ENCODE measurements around the gene PRKG1. TPM values are rescaled to one million over a fixed set of nuclear protein-coding genes. Genes with fewer than 3 reads are reported as not detected.
"Not testable (repeated sequence)": the region's sequence is repeated elsewhere in the genome, so short reads cannot be mapped to it uniquely, and the experiment has no call there.

PRKG1 gene
- total and polyA plus RNA-seq, 4 donors: 6.8 to 38.1 (median 15.4) TPM

GRCh38 chr10:52172581-52172980, 1098.3 kb downstream of the PRKG1 start:
- peak in 1 of 6 donors; percentile 18 for DNase-seq (ENCODE audit: low read depth in 4 of 6, low spot score in 6 of 6)
- no CpG with 5 or more reads among the region's 1 CpG for WGBS (ENCODE audit: insufficient coverage)
- H3K9me3 ChIP-seq (ENCODE audit: control insufficient read depth, insufficient read depth, low read length): peaks cover 2% of the 10 kb centered on the region
- no peak overlapping the region for H3K4me3 ChIP-seq (ENCODE audit: low read depth, low read length)
- no peaks in the 10 kb centered on the region for H3K4me1 ChIP-seq (ENCODE audit: control insufficient read depth, insufficient read depth, low read length)
- H3K36me3 ChIP-seq (ENCODE audit: control insufficient read depth, insufficient read depth, low read length): no peaks in the 10 kb centered on the region
- no peaks in the 10 kb centered on the region for H3K27me3 ChIP-seq (ENCODE audit: control insufficient read depth, insufficient read depth, low read length)
- H3K27ac ChIP-seq (ENCODE audit: low read depth, low read length): no peak overlapping the region

- Histone ChIP-seq H3K36me3 (ENCODE audit: control insufficient read depth, insufficient read depth, low read length) (no peaks in the 10 kb centered on the region), H3K27ac (ENCODE audit: low read depth, low read length) (no peak overlapping the region), H3K4me1 (ENCODE audit: control insufficient read depth, insufficient read depth, low read length) (no peaks in the 10 kb centered on the region), H3K9me3 (ENCODE audit: control insufficient read depth, insufficient read depth, low read length) (no peaks in the 10 kb centered on the region), H3K27me3 (ENCODE audit: control insufficient read depth, insufficient read depth, low read length) (no peaks in the 10 kb centered on the region), H3K4me3 (ENCODE audit: low read depth, low read length) (no peak overlapping the region)
- no peak for DNase-seq (ENCODE audit: low read depth in 4 of 6, low spot score in 6 of 6)
Measured at GRCh38 chr10:52185256-52185655, 1111.0 kb downstream of the PRKG1 start.

GRCh38 chr10:52187521-52188258, 1113.4 kb downstream of the PRKG1 start:
- H3K9me3 ChIP-seq (ENCODE audit: control insufficient read depth, insufficient read depth, low read length): no peaks in the 10 kb centered on the region
- no peaks in the 10 kb centered on the region for H3K36me3 ChIP-seq (ENCODE audit: control insufficient read depth, insufficient read depth, low read length)
- H3K27ac ChIP-seq (ENCODE audit: low read depth, low read length): no peak overlapping the region
- no peaks in the 10 kb centered on the region for H3K27me3 ChIP-seq (ENCODE audit: control insufficient read depth, insufficient read depth, low read length)
- no peak overlapping the region for H3K4me3 ChIP-seq (ENCODE audit: low read depth, low read length)
- WGBS (ENCODE audit: insufficient coverage): 83% methylated on average over 1 of the region's 3 CpGs
- peak in 1 of 6 donors; percentile 32 for DNase-seq (ENCODE audit: low read depth in 4 of 6, low spot score in 6 of 6)
- no peaks in the 10 kb centered on the region for H3K4me1 ChIP-seq (ENCODE audit: control insufficient read depth, insufficient read depth, low read length)

- no peak overlapping the region for H3K27ac ChIP-seq (ENCODE audit: low read depth, low read length)
- no peak for DNase-seq (ENCODE audit: low read depth in 4 of 6, low spot score in 6 of 6)
- H3K4me1 ChIP-seq (ENCODE audit: control insufficient read depth, insufficient read depth, low read length): no peaks in the 10 kb centered on the region
- no peaks in the 10 kb centered on the region for H3K9me3 ChIP-seq (ENCODE audit: control insufficient read depth, insufficient read depth, low read length)
- H3K36me3 ChIP-seq (ENCODE audit: control insufficient read depth, insufficient read depth, low read length): no peaks in the 10 kb centered on the region
- no peak overlapping the region for H3K4me3 ChIP-seq (ENCODE audit: low read depth, low read length)
- no peaks in the 10 kb centered on the region for H3K27me3 ChIP-seq (ENCODE audit: control insufficient read depth, insufficient read depth, low read length)
- 90% methylated on average over 3 of the region's 5 CpGs for WGBS (ENCODE audit: insufficient coverage)
Measured at GRCh38 chr10:52191049-52191448, 1116.8 kb downstream of the PRKG1 start.

GRCh38 chr10:52194191-52194590, 1119.9 kb downstream of the PRKG1 start:
- no peak overlapping the region for H3K4me3 ChIP-seq (ENCODE audit: low read depth, low read length)
- no peaks in the 10 kb centered on the region for H3K4me1 ChIP-seq (ENCODE audit: control insufficient read depth, insufficient read depth, low read length)
- peak in 2 of 6 donors; percentile 18 to 73 for DNase-seq (ENCODE audit: low read depth in 4 of 6, low spot score in 6 of 6)
- H3K36me3 ChIP-seq (ENCODE audit: control insufficient read depth, insufficient read depth, low read length): no peaks in the 10 kb centered on the region
- WGBS (ENCODE audit: insufficient coverage): no CpG with 5 or more reads among the region's 3 CpGs
- no peaks in the 10 kb centered on the region for H3K9me3 ChIP-seq (ENCODE audit: control insufficient read depth, insufficient read depth, low read length)
- H3K27me3 ChIP-seq (ENCODE audit: control insufficient read depth, insufficient read depth, low read length): no peaks in the 10 kb centered on the region
- H3K27ac ChIP-seq (ENCODE audit: low read depth, low read length): no peak overlapping the region

GRCh38 chr10:52194716-52195115, 1120.4 kb downstream of the PRKG1 start:
- DNase-seq (ENCODE audit: low read depth in 4 of 6, low spot score in 6 of 6): peak in 1 of 6 donors; percentile 53
- no peak overlapping the region for H3K4me3 ChIP-seq (ENCODE audit: low read depth, low read length)
- H3K27ac ChIP-seq (ENCODE audit: low read depth, low read length): no peak overlapping the region
- H3K27me3 ChIP-seq (ENCODE audit: control insufficient read depth, insufficient read depth, low read length): no peaks in the 10 kb centered on the region
- H3K9me3 ChIP-seq (ENCODE audit: control insufficient read depth, insufficient read depth, low read length): no peaks in the 10 kb centered on the region
- H3K36me3 ChIP-seq (ENCODE audit: control insufficient read depth, insufficient read depth, low read length): no peaks in the 10 kb centered on the region
- no peaks in the 10 kb centered on the region for H3K4me1 ChIP-seq (ENCODE audit: control insufficient read depth, insufficient read depth, low read length)

- DNase-seq (ENCODE audit: low read depth in 4 of 6, low spot score in 6 of 6): no peak
- no peaks in the 10 kb centered on the region for H3K36me3 ChIP-seq (ENCODE audit: control insufficient read depth, insufficient read depth, low read length)
Measured at GRCh38 chr10:52197098-52197497, 1122.8 kb downstream of the PRKG1 start.

GRCh38 chr10:52198540-52198939, 1124.3 kb downstream of the PRKG1 start:
- Histone ChIP-seq H3K36me3 (ENCODE audit: control insufficient read depth, insufficient read depth, low read length) (no peaks in the 10 kb centered on the region), H3K9me3 (ENCODE audit: control insufficient read depth, insufficient read depth, low read length) (no peaks in the 10 kb centered on the region), H3K4me3 (ENCODE audit: low read depth, low read length) (no peak overlapping the region), H3K4me1 (ENCODE audit: control insufficient read depth, insufficient read depth, low read length) (no peaks in the 10 kb centered on the region), H3K27ac (ENCODE audit: low read depth, low read length) (no peak overlapping the region), H3K27me3 (ENCODE audit: control insufficient read depth, insufficient read depth, low read length) (no peaks in the 10 kb centered on the region)
- DNase-seq (ENCODE audit: low read depth in 4 of 6, low spot score in 6 of 6): no peak
- no CpG with 5 or more reads among the region's 3 CpGs for WGBS (ENCODE audit: insufficient coverage)

More at GRCh38 chr10:52197098-52197497, 1122.8 kb downstream of the PRKG1 start:
- no peaks in the 10 kb centered on the region for H3K4me1 ChIP-seq (ENCODE audit: control insufficient read depth, insufficient read depth, low read length)
- no peak overlapping the region for H3K4me3 ChIP-seq (ENCODE audit: low read depth, low read length)
- no CpG with 5 or more reads among the region's 3 CpGs for WGBS (ENCODE audit: insufficient coverage)
- H3K27me3 ChIP-seq (ENCODE audit: control insufficient read depth, insufficient read depth, low read length): no peaks in the 10 kb centered on the region
- H3K27ac ChIP-seq (ENCODE audit: low read depth, low read length): no peak overlapping the region
- H3K9me3 ChIP-seq (ENCODE audit: control insufficient read depth, insufficient read depth, low read length): no peaks in the 10 kb centered on the region

- not testable (repeated sequence) for DNase-seq (ENCODE audit: low read depth in 4 of 6, low spot score in 6 of 6); H3K9me3 ChIP-seq (ENCODE audit: control insufficient read depth, insufficient read depth, low read length); H3K4me3 ChIP-seq (ENCODE audit: low read depth, low read length); H3K36me3 ChIP-seq (ENCODE audit: control insufficient read depth, insufficient read depth, low read length); H3K27me3 ChIP-seq (ENCODE audit: control insufficient read depth, insufficient read depth, low read length); H3K4me1 ChIP-seq (ENCODE audit: control insufficient read depth, insufficient read depth, low read length); H3K27ac ChIP-seq (ENCODE audit: low read depth, low read length)
- 72% methylated on average over 5 of the region's 7 CpGs for WGBS (ENCODE audit: insufficient coverage)
Measured at GRCh38 chr10:52204906-52205305, 1130.6 kb downstream of the PRKG1 start.

GRCh38 chr10:52208365-52208764, 1134.1 kb downstream of the PRKG1 start:
- H3K27ac ChIP-seq (ENCODE audit: low read depth, low read length): no peak overlapping the region
- H3K27me3 ChIP-seq (ENCODE audit: control insufficient read depth, insufficient read depth, low read length): no peaks in the 10 kb centered on the region
- H3K4me1 ChIP-seq (ENCODE audit: control insufficient read depth, insufficient read depth, low read length): no peaks in the 10 kb centered on the region
- H3K9me3 ChIP-seq (ENCODE audit: control insufficient read depth, insufficient read depth, low read length): no peaks in the 10 kb centered on the region
- H3K36me3 ChIP-seq (ENCODE audit: control insufficient read depth, insufficient read depth, low read length): no peaks in the 10 kb centered on the region
- no peak overlapping the region for H3K4me3 ChIP-seq (ENCODE audit: low read depth, low read length)
- 100% methylated on average over 1 of the region's 2 CpGs for WGBS (ENCODE audit: insufficient coverage)
- DNase-seq (ENCODE audit: low read depth in 4 of 6, low spot score in 6 of 6): no peak
